ENCODE data around the gene ERICH4.

The ERICH4 gene

GRCh38 chr19:41413947-41414346, 29.0 kb upstream of the ERICH4 start:
- DNase-seq (ENCODE audit: low read depth in 1 of 2, low spot score in 1 of 2), result no peak

DNA sequence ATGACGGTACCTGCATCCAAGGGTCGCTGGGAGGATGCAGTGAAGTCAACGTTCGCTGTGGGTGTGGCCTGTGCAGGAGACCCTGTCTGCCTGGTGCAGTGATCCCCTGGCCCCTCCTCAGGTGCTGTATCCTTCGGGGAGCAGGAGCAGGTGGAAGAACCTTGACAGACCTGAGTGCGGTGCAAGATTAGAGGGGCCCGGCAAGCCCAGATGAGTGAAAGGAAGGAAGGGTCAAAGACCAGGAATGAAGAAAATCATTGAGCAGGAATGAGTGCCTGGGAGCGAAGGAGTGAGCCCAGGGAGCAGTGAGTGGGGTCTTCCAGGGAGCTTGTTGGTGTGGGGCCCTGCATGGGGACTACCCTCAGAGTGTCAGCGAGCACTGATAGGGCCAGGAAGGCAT, 28.5 kb upstream of the ERICH4 start:
- no peak for DNase-seq (ENCODE audit: low read depth in 1 of 2, low spot score in 1 of 2)

DNA sequence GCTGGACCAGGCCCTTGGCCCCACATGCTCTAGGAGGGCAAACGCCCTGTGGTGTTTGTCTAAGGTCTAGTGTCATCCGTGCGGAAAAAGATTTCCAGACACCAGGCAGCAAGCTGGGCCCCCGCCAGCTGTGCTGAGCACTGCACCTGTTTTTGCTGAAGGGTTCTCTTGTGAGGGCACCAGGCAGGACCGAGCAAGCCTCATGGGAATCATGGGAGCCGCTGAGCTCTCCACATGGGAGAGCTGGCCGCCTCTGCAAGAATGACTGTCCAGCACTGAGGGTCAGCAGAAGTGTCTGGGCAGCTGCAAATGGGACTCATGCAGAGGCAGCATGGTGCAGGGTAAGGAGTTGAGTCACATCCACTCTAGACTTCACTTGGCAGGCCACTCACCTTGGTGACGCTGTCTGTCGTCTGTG, 27.8 kb upstream of the ERICH4 start:
- DNase-seq (ENCODE audit: low read depth in 1 of 2, low spot score in 1 of 2), result no peak

- no peak for DNase-seq (ENCODE audit: low read depth in 1 of 2, low spot score in 1 of 2)
These were observed 26.7 kb upstream of the ERICH4 start for GRCh38 chr19:41416194-41416674.

- DNase-seq (ENCODE audit: low read depth in 1 of 2, low spot score in 1 of 2), result no peak
These were observed 22.7 kb upstream of the ERICH4 start for GRCh38 chr19:41420101-41420880.

GRCh38 chr19:41421314-41421713, 21.6 kb upstream of the ERICH4 start:
- DNase-seq (ENCODE audit: low read depth in 1 of 2, low spot score in 1 of 2), result no peak

DNA sequence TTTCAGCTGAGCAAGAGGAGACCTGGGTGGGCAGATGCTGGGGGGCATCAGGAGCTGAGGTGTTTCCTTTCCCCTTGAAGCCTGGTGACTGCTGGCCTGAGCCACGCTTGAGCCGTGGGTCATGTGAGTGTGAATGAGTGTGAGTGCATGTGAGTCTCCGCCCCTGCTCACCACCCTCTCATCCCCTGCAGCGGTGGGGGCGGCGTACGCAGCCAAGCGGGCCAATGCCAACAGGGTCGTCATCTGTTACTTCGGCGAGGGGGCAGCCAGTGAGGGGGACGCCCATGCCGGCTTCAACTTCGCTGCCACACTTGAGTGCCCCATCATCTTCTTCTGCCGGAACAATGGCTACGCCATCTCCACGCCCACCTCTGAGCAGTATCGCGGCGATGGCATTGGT, 21.0 kb upstream of the ERICH4 start:
- DNase-seq (ENCODE audit: low read depth in 1 of 2, low spot score in 1 of 2), result no peak

DNA sequence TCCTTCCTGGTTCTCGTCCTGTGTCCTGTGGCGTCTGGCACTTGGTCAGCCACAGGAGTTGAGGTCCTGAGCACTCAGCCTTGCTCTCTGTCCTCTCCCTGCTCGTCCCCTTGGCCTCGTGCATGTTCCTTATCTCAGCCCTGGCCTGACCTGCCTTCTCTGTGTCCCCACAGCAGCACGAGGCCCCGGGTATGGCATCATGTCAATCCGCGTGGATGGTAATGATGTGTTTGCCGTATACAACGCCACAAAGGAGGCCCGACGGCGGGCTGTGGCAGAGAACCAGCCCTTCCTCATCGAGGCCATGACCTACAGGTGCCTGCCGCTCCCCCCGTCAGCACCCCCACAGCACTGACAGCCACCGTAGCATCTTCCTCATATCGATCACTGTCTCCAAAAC, 20.5 kb upstream of the ERICH4 start:
- DNase-seq (ENCODE audit: low read depth in 1 of 2, low spot score in 1 of 2), result no peak

- no peak for DNase-seq (ENCODE audit: low read depth in 1 of 2, low spot score in 1 of 2)
These were observed 20.0 kb upstream of the ERICH4 start for GRCh38 chr19:41422955-41423354.

DNA sequence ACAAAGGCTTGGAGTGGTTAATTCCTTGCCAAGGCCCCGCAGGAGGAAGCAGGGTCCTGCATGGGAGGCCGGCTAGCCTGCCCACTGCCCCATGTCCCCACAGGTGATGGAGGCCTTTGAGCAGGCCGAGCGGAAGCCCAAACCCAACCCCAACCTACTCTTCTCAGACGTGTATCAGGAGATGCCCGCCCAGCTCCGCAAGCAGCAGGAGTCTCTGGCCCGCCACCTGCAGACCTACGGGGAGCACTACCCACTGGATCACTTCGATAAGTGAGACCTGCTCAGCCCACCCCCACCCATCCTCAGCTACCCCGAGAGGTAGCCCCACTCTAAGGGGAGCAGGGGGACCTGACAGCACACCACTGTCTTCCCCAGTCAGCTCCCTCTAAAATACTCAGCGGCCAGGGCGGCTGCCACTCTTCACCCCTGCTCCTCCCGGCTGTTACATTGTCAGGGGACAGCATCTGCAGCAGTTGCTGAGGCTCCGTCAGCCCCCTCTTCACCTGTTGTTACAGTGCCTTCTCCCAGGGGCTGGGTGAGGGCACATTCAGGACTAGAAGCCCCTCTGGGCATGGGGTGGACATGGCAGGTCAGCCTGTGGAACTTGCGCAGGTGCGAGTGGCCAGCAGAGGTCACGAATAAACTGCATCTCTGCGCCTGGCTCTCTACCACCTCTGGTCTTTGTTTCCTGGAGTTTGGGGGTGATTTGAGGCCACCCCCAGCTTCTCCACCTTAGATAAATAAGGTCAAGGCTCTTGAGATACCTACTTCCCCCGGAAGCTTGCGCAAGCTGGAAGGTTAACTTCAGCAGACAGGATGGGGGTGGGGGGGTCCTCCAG, 18.4 kb upstream of the ERICH4 start:
- DNase-seq (ENCODE audit: low read depth in 1 of 2, low spot score in 1 of 2), result no peak

GRCh38 chr19:41425174-41426115, 17.5 kb upstream of the ERICH4 start:
- DNase-seq (ENCODE audit: low read depth in 1 of 2, low spot score in 1 of 2), result no peak

DNA sequence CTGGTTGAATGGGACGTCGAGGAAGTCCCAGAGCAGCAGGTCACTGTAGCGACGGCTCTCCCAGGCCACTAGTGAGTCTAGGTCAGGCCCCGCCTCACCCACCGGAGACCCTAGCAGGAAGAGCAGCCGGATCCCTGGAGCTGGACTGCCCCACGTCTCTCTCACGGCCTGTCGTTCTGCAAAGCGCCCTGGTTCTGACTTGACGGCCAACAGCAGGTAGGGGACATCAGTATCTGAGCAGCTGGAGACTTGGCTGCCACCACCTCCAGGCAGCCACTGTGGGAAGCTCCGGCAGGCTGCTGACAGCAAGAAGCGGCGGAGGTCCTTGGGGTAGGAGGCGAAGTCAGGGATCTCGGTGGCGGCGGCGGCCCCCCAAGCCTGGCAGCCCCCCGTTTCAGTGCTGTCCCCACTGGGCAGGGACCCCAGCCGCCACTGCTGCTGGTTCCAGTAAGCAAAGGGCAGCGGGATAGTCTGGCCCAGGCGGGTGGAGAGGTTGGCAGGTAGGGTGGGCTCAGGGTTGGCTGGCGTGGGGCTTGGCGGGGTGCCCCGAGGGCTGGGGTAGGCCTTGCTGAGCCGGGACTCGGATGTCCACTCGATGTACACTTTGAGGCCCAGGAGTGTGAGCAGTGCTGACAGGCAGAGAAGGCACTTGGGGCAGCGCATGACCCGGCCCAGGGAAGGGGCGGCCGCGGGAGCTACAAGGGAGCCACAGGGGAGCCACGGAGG, 16.7 kb upstream of the ERICH4 start:
- DNase-seq (ENCODE audit: low read depth in 1 of 2, low spot score in 1 of 2), result no peak

DNA sequence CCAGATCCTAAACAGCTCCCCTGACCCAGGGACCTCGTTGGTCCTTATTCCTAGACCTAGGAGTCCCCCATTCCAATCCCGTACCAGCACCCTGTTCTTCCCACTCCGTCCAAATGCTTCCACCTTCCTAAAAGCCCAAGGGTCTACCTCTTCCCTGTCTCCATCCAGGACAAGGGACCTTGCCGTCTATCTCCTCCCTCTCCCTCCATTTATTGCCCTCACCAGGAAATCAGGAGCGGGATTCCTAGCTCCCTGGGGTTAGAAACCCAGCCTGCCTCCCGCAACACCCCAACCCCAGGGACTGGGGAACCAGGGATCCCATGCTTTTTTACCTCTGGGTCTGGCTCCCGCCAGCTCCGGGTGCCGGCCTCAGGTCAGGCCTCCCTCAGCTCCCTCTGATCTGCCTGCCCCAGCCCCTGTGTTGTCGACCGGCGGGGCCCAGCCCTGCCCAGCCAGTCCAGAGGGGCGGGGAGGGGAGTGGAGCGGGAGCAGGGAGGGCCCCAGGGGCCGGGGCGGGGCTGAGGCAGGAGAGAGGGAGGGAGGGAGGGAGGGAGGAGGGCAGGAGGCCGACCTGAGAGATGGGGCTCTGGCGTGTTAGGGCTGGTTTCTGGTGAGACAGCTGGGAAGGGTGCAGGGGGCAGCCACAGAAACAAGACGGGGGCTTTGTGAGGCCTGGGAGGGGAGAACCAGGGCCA, 15.9 kb upstream of the ERICH4 start, which contains the start of gene B3GNT8:
B3GNT8 (minus strand) TSS at position 423 of the 695 bp plus-strand sequence. CDS start 596 bp downstream, outside the sequence.
- peak in 1 of 2 donors; percentile 25 for DNase-seq (ENCODE audit: low read depth in 1 of 2, low spot score in 1 of 2)

DNA sequence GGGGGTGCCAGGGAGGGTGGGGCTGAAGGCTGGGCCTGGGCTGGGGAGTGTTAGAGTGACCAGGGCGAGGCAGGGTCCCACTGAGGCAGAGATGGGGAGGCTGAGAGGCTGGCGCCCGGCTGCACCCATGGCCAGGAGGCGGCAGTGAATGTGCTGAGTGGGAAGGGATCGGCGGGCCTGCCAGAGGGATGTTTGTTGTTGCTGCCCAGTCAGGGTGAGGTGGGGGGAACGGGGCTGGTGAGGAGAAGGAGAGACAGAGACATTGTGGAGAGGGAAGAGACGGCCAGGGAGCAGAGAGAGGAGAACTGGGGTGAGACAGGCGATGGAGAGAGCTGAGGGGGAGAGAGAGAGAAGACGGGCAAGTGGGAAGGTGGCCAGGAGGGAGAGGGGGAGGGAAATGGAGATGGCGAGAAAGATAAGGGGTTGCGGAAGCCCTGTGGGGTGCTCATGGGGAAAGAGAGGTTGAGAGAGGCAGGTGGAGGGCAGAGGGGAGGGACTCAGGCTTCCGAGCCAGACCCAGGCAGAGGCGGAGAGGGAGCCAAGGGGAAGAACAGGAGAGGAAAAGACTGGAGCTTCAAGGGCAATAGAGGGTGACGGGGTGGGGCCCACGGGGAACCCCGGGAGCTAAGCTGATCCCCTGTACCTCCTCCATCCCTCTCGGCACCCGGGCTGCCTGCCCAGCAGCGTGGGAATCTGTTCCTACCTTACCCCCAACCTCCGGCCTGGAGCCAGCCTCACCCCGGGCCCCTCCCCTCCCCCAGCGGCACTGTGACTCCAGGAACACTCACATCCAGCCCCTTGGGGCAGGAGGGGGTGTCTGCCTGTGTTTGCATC, 15.1 kb upstream of the ERICH4 start:
- peak; percentile 17 to 21 for DNase-seq (ENCODE audit: low read depth in 1 of 2, low spot score in 1 of 2)

GRCh38 chr19:41428481-41428859, 14.5 kb upstream of the ERICH4 start:
- DNase-seq (ENCODE audit: low read depth in 1 of 2, low spot score in 1 of 2), result no peak

GRCh38 chr19:41430922-41431321, 12.0 kb upstream of the ERICH4 start:
- no peak for DNase-seq (ENCODE audit: low read depth in 1 of 2, low spot score in 1 of 2)

DNA sequence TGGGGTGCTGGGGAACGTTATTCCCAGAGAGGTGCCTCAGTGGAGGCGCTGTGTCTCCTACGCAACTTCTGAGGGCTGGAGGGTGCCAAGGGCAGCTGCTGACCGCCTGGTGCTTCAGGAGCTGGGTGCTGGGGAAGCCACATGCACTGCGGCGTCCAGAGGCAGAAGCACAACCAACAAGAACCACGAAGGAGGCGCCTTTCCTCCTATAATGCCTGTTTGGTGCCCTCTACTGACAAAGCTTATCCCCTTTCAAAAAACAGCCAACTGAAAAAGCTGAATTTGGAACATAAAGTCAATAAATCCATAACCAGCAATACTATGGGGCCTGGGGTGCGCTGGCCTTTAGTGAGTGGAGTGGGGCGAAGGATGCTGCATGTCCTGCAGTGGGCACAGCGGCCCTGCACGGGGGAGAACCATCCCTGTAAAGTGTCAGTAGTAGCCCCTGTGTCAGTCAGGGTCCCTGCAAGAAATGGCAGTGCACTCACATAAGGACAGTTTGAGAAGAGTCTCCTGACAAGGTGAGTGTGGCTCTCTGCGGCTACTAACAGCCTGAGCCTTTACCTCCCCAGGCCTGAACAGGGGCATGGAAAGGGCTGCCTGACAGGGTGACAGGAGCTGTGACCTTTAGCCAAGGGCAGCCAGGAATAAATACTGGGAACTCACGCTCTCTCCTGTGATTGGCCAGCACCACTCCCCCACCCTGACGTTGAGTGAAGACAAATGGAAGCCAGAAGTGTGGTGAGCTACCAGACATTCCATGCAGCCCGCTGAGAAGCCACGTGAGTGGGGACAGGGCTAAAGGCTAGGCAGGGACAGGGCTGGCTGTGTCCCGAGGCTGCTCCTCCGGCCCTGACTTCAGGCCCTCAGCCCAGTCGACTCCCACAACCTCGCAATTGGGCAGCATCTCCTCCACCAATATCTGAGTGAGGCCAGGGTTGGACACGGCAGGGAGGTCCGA, 11.2 kb upstream of the ERICH4 start:
- DNase-seq (ENCODE audit: low read depth in 1 of 2, low spot score in 1 of 2), result no peak

GRCh38 chr19:41433171-41433570, 9.8 kb upstream of the ERICH4 start:
- DNase-seq (ENCODE audit: low read depth in 1 of 2, low spot score in 1 of 2), result no peak

Data from activated T-helper 1 cell treated with anti-CD3 and anti-CD28 coated beads, Interleukin-2, amount 50 U/mL, for 16 hours (primary cell).